HFFc6 (cell line): ENCODE data around the gene ATP6V1G1. TPM values are rescaled to one million over a fixed set of nuclear protein-coding genes. Genes with fewer than 3 reads are reported as not detected.

ENCODE experiments used
- DNase-seq: peaks from one replicate; pipeline ENCODE4 v3.0.0-alpha.2; 2018
- H3K27ac Mint-ChIP-seq: 2 replicates; pipeline ENCODE4 v1.8.0; 2020; ENCODE audit warnings: mild to moderate bottlenecking, mixed read lengths
- H3K27me3 Mint-ChIP-seq: 2 replicates; pipeline ENCODE4 v1.8.0; 2021; ENCODE audit warnings: mild to moderate bottlenecking, moderate library complexity, mixed read lengths; ENCODE audit not compliant: insufficient read depth
- H3K36me3 Mint-ChIP-seq: 2 replicates; pipeline ENCODE4 v1.8.0; 2021; ENCODE audit warnings: low read depth, mixed read lengths
- H3K4me1 Mint-ChIP-seq: 2 replicates; pipeline ENCODE4 v1.8.0; 2020; ENCODE audit warnings: low read depth, mixed read lengths
- H3K4me3 Mint-ChIP-seq: 2 replicates; pipeline ENCODE4 v1.8.0; 2020; ENCODE audit warnings: mild to moderate bottlenecking, moderate library complexity, mixed read lengths
- H3K9me3 Mint-ChIP-seq: 2 replicates; pipeline ENCODE4 v1.8.0; 2020; ENCODE audit warnings: mild to moderate bottlenecking, mixed read lengths
- total RNA-seq, 6 experiments: library from RNA; stranded (reverse); fragmentation: NEBNext Ultra II Directional; extraction: Animal tissue kit (Norgen Biotek cat#: 25700); gene quantifications; 2 replicates in 1 of 6; 3 replicates in 5 of 6; pipeline ENCODE4 v1.2.3, GENCODE V29; 2021
- TF ChIP-seq, protein P1 (sequence below): fragments of 200-600 bp; sonication (generic); IDR thresholded peaks from 2 replicates; pipeline ENCODE4 v1.5.0; 2021; ENCODE audit warnings: antibody characterized with exemption, mild to moderate bottlenecking

Gene ATP6V1G1
- total RNA-seq, 6 experiments from 2014 or later: 74.2 to 104 (median 86.5) TPM

DNA sequence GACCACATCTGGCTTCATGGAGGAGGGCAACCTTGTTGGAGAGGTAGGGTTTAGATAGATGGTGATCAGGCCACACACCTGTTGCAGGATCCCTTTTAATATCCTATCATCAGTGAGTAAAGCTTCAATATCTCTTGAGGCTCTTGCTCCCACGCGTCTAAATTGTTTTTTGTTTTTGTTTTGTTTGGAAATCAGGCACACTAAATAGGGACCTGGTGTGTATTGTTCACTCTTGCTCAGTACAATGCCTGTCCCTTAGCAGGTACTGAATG is 20.9 kb downstream of the ATP6V1G1 start:
- H3K4me3 Mint-ChIP-seq: no peak overlapping the region
- DNase-seq: no peak
- peaks cover 49% of the 10 kb centered on the region for H3K4me1 Mint-ChIP-seq
- H3K27me3 Mint-ChIP-seq: no peaks in the 10 kb centered on the region; the same call in 1 of the 2 replicates
- TF ChIP-seq, protein P1, sequence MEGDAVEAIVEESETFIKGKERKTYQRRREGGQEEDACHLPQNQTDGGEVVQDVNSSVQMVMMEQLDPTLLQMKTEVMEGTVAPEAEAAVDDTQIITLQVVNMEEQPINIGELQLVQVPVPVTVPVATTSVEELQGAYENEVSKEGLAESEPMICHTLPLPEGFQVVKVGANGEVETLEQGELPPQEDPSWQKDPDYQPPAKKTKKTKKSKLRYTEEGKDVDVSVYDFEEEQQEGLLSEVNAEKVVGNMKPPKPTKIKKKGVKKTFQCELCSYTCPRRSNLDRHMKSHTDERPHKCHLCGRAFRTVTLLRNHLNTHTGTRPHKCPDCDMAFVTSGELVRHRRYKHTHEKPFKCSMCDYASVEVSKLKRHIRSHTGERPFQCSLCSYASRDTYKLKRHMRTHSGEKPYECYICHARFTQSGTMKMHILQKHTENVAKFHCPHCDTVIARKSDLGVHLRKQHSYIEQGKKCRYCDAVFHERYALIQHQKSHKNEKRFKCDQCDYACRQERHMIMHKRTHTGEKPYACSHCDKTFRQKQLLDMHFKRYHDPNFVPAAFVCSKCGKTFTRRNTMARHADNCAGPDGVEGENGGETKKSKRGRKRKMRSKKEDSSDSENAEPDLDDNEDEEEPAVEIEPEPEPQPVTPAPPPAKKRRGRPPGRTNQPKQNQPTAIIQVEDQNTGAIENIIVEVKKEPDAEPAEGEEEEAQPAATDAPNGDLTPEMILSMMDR: no peak
- H3K27ac Mint-ChIP-seq: no peak overlapping the region
- no peaks in the 10 kb centered on the region for H3K36me3 Mint-ChIP-seq
- H3K9me3 Mint-ChIP-seq: no peaks in the 10 kb centered on the region

DNA sequence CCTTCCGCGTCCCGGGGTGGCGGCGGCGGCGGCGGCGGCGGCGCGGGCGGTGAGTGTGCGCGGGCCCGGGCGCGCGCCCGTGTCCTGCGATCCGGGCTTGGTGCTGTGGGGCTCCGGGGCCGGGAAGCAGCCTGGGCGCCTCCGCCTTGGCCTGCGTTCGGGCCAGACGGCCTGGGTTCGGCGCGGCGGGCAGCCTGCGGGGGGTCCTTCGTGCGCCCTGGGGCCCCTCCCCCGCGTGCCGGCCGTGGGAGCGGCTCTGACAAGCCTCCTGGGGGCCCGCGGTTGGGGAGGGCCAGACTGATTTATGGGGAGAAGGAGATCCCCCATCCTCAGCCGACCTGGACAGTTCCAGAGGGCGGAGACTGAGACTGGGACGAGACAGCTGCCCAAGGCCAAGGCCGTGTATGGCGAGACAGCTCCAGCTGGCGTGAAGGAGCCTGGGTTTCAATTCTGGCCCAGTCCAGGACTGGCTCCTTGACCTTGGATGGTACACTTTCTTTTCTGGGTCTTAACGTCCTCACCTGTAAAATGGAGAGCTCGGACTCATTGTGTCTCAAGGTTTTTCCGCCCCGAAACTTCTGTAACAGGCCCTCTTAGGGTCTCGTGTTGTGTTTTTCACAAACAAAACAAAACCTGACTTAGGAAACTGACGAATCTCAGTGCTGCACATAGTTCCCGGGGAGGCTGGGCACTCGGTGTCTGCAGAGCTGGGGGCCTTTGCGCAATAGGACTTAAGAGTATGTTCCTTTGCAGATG is 24.1 kb downstream of the ATP6V1G1 start:
- Mint-ChIP-seq H3K36me3 (peaks cover 4% of the 10 kb centered on the region; the same call in 1 of the 2 replicates), H3K27ac (peak overlapping the region; percentile 86), H3K9me3 (no peaks in the 10 kb centered on the region), H3K4me3 (peak overlapping the region; percentile 91), H3K4me1 (peaks cover 49% of the 10 kb centered on the region), H3K27me3 (no peaks in the 10 kb centered on the region; the same call in 1 of the 2 replicates)
- peak; percentile 39 for DNase-seq
- TF ChIP-seq, protein P1: no peak

DNA sequence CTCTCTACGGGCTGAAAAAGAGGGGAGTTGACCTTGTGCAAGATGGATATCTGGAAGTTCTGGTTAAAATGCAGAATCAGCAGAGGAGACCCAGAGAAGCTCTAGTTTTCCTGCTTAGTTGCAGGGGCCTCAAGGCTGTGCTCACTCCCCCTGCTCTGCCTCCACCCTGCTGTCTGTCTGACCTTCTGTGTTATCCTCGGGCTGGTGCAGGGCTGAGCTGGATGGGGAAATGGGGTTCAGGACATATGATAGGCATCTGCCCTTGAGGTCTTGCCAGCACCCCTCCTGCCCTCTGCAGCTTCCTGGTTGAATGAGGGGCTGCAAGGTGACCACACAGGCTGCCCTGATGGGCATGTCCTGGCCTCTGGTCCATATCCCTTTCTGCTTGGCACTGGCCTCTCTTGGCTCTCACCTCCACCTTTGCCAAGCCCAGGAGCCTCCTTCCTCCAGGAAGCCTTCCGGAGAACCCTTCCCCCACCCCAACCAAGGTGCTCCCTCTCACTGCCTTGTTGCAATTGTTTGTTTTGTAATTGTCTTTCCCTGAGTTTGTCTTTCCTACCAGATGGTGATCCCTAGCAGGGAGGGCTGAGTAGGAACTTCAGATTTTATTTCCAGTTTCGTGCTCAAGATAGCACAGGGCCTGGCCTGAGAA is 24.8 kb downstream of the ATP6V1G1 start:
- Mint-ChIP-seq H3K4me1 (peaks cover 42% of the 10 kb centered on the region), H3K36me3 (peaks cover 8% of the 10 kb centered on the region; the same call in 1 of the 2 replicates), H3K9me3 (no peaks in the 10 kb centered on the region), H3K4me3 (peak overlapping the region; percentile 91), H3K27ac (peak overlapping the region; percentile 86), H3K27me3 (no peaks in the 10 kb centered on the region)
- TF ChIP-seq, protein P1: no peak
- DNase-seq: no peak

DNA sequence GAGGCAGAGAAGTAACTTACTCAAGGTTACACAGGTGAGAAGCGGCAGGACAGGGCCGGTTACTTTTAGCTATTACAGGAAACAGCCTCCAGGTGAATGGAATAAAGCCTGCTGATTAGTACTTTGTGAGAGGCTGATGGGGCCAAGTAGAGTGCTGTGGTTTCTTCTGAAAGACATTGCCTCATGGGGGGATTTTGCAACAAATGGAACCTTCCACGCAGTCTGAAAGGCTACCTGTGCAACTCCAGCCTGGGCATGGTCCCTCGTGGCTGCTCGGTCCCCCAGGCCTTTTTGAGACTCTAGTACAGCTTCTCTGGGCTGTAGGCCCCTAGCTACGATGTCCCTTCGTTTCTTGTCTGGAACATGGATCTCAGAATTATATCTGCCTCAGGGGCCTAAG is 25.5 kb downstream of the ATP6V1G1 start:
- peaks cover 8% of the 10 kb centered on the region; the same call in 1 of the 2 replicates for H3K36me3 Mint-ChIP-seq
- no peak for DNase-seq
- H3K9me3 Mint-ChIP-seq: no peaks in the 10 kb centered on the region
- H3K27me3 Mint-ChIP-seq: no peaks in the 10 kb centered on the region; the same call in 1 of the 2 replicates
- H3K4me3 Mint-ChIP-seq: no peak overlapping the region
- H3K4me1 Mint-ChIP-seq: peaks cover 37% of the 10 kb centered on the region
- H3K27ac Mint-ChIP-seq: no peak overlapping the region
- TF ChIP-seq, protein P1: no peak

DNA sequence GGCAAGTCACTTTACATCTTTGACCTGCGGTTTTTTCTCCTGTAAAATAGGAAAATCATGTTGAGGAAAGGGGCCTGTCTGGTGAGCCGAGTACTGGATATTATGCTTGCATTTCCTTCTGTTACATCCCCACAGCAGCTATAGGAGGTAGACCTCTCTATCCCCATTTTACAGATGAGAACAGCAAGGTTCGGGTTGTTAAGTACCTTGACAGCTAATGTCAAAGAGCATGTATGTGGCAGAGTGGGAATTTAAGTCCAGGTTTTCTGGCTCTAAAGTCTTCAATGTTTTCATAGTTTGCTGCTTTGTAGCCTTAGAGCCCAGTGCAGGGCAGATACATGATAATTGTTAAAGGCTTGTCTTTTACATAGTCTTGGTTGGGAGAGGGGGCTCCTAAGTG is 26.4 kb downstream of the ATP6V1G1 start:
- no peak for DNase-seq
- H3K4me1 Mint-ChIP-seq: peaks cover 33% of the 10 kb centered on the region
- TF ChIP-seq, protein P1: no peak
- no peak overlapping the region for H3K4me3 Mint-ChIP-seq
- H3K27ac Mint-ChIP-seq: no peak overlapping the region
- no peaks in the 10 kb centered on the region for H3K9me3 Mint-ChIP-seq
- no peaks in the 10 kb centered on the region; the same call in 1 of the 2 replicates for H3K27me3 Mint-ChIP-seq
- H3K36me3 Mint-ChIP-seq: peaks cover 8% of the 10 kb centered on the region; the same call in 1 of the 2 replicates
